RWPE2 (cell line): Measurements from ENCODE around the gene NAV3.

ENCODE experiments used
- ATAC-seq: fragments of 200-7000 bp; cut with Tn5 transposase; 3 replicates; pipeline ENCODE4 v1.9.1; 2021; ENCODE audit warnings: low read depth
- DNase-seq: peaks from one replicate; pipeline ENCODE4 v3.0.0-alpha.2; 2020; ENCODE audit warnings: low spot score
- H3K27ac ChIP-seq: fragments of 450-650 bp; 2 replicates; pipeline ENCODE4 v1.5.1; 2017; ENCODE audit warnings: mild to moderate bottlenecking; ENCODE audit not compliant: poor library complexity, severe bottlenecking
- H3K27me3 ChIP-seq: fragments of 250-450 bp; sonication (Bioruptor Pico); 2 replicates; pipeline ENCODE4 v1.5.1; 2021; ENCODE audit warnings: mild to moderate bottlenecking, moderate library complexity; ENCODE audit not compliant: insufficient read depth, poor library complexity, severe bottlenecking
- H3K36me3 ChIP-seq: fragments of 250-450 bp; sonication (Bioruptor Pico); 2 replicates; pipeline ENCODE4 v1.5.1; 2020; ENCODE audit warnings: low read depth, mild to moderate bottlenecking, moderate library complexity
- H3K4me1 ChIP-seq: fragments of 250-450 bp; sonication (Bioruptor Pico); 2 replicates; pipeline ENCODE4 v1.5.1; 2021; ENCODE audit warnings: mild to moderate bottlenecking, moderate library complexity; ENCODE audit not compliant: insufficient read depth, poor library complexity, severe bottlenecking
- H3K4me3 ChIP-seq: fragments of 250-450 bp; sonication (Bioruptor Pico); 2 replicates; pipeline ENCODE4 v1.5.1; 2021; ENCODE audit warnings: mild to moderate bottlenecking, moderate library complexity; ENCODE audit not compliant: severe bottlenecking
- H3K9me3 ChIP-seq: fragments of 250-450 bp; sonication (Bioruptor Pico); 2 replicates; pipeline ENCODE4 v1.5.1; 2021; ENCODE audit warnings: mild to moderate bottlenecking, moderate library complexity; ENCODE audit not compliant: severe bottlenecking
- TF ChIP-seq, protein P1 (sequence below): fragments of 450-650 bp; IDR thresholded peaks from one replicate; pipeline ENCODE4 v1.5.1; 2017; ENCODE audit warnings: mild to moderate bottlenecking, moderate library complexity; ENCODE audit not compliant: poor library complexity, severe bottlenecking

NAV3 gene

DNA sequence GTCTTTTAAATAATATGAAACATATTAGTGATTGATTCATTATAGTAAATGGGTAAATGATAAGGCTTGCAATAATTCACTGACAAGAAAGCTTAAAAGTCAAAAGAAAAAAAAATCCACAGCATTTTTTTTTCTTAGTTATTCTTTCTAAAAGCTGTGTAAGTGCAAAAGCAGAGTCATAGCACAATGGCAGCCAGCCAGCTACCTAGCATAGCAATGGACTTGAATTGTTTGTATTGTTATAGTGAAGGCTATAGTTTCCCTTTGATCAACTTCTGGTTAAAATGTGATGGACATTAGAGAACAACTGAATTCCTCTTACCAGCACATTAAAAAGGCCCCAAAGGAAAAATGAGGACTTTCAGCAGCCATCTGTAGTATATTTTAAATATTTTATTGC, 232.1 kb downstream of the NAV3 start:
- no peaks in the 10 kb centered on the region for H3K4me1 ChIP-seq
- no peak overlapping the region for H3K4me3 ChIP-seq
- H3K36me3 ChIP-seq, result no peaks in the 10 kb centered on the region
- no peaks in the 10 kb centered on the region for H3K27me3 ChIP-seq
- H3K27ac ChIP-seq, result no peak overlapping the region
- TF ChIP-seq, protein P1, sequence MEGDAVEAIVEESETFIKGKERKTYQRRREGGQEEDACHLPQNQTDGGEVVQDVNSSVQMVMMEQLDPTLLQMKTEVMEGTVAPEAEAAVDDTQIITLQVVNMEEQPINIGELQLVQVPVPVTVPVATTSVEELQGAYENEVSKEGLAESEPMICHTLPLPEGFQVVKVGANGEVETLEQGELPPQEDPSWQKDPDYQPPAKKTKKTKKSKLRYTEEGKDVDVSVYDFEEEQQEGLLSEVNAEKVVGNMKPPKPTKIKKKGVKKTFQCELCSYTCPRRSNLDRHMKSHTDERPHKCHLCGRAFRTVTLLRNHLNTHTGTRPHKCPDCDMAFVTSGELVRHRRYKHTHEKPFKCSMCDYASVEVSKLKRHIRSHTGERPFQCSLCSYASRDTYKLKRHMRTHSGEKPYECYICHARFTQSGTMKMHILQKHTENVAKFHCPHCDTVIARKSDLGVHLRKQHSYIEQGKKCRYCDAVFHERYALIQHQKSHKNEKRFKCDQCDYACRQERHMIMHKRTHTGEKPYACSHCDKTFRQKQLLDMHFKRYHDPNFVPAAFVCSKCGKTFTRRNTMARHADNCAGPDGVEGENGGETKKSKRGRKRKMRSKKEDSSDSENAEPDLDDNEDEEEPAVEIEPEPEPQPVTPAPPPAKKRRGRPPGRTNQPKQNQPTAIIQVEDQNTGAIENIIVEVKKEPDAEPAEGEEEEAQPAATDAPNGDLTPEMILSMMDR, result no peak
- ATAC-seq (no peak), DNase-seq (no peak)
- H3K9me3 ChIP-seq, result no peaks in the 10 kb centered on the region

DNA sequence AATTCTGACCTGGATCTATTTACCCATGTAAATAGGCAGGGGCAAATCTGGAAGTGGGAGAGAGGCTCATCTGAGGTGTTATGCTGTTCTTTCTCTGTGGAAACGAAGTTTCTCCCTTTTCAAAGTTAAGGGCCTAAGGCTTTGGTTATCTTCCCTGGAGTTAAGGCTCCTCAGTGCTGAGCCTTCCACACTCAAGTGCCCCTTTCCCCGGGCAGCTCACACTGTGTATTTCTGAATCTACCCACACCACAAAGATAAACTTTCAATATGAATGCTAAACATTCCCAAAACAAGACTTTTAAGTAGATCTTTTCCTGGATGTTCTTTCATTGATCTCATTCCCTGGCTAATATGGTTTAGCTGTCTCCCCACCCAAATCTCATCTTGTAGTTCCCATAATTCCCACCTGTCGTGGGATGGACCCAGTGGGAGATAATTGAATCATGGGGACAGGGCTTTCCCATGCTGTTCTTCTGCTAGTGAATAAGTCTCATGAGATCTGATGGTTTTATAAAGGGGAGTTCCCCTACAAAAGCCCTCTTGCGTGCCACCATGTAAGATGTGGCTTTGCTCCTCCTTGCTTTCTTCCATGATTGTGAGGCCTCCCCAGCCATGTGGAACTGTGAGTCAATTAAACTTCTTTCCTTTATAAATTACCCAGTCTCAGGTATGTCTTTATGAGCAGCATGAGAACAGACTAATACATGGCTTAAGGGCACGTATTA, 251.1 kb downstream of the NAV3 start:
- TF ChIP-seq, protein P1, result no peak
- no peak for DNase-seq
- no peaks in the 10 kb centered on the region for H3K9me3 ChIP-seq
- H3K27me3 ChIP-seq, result no peaks in the 10 kb centered on the region
- no peak overlapping the region for H3K4me3 ChIP-seq
- no peak for ATAC-seq
- H3K27ac ChIP-seq, result no peak overlapping the region
- H3K4me1 ChIP-seq, result no peaks in the 10 kb centered on the region
- no peaks in the 10 kb centered on the region for H3K36me3 ChIP-seq

DNA sequence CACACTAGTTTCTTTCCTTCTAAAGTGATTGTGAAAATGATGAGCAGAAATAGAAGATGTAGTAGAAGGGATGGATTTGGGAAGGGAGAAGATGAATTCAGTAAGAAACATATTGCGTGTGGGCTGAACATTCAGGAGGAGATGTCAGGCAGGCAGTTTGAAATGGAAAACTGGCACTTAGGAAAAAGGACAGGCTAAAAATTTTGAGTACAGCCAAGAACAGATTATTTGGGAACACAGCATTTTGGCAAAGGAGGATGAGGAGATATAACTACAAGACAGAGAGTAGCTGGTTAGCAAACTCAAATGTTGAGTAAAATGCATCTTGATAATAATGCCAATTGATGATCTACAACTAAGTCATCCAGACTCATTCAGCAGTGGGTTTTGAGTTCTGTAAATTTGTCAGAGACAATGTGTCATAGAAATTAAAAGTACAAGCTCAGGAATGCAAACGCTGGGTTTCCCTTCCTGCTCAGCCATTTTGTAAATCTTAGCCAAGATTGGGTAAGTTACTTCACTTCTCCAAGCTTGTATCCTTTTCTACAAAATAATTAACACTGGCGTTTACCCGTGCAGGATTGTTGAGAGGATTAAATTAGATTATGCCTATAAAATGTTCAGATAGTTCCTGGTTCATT, 255.0 kb downstream of the NAV3 start:
- DNase-seq (no peak), ATAC-seq (no peak)
- H3K36me3 ChIP-seq, result no peaks in the 10 kb centered on the region
- TF ChIP-seq, protein P1, result no peak
- H3K4me3 ChIP-seq, result no peak overlapping the region
- no peaks in the 10 kb centered on the region for H3K27me3 ChIP-seq
- no peaks in the 10 kb centered on the region for H3K9me3 ChIP-seq
- H3K4me1 ChIP-seq, result no peaks in the 10 kb centered on the region
- no peak overlapping the region for H3K27ac ChIP-seq

DNA sequence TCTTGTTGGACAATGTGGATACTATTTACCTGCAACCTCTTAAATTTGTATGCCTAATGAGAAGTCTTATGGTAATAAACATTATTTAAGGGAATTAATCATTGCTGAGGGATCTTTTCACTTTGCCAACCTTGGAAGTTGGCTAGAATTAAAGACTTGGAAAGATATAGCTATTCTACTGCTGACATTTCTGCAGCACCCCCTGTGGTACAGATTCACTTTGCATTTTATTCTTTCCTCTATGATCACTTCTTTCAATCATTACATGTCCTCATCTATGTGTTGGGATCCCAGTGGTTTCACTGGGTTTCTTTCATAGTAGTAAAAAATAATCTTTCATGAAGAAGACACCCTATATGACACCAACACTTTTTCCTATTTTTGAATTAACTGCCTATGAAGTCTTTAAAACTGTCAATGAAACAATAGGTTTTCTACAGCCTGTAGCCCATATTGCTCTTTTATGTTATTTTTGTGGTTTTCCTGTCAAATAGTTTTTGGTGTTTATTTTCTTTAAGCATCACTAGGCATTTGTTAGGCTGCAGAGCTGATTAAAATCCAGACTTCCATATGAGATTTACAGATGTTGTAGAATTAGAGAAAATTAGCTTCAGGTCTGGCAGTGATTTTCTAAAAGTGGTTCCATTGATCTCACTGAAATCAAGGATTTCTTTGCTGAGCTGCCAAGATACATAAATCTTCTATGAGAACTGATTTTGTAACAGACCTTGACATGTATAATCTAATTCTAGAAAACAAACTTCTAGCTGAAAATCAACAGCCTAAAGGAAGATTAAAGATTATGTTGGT, 256.1 kb downstream of the NAV3 start:
- H3K4me3 ChIP-seq, result no peak overlapping the region
- H3K4me1 ChIP-seq, result no peaks in the 10 kb centered on the region
- no peak overlapping the region for H3K27ac ChIP-seq
- H3K9me3 ChIP-seq, result no peaks in the 10 kb centered on the region
- H3K36me3 ChIP-seq, result no peaks in the 10 kb centered on the region
- no peak for ATAC-seq
- DNase-seq, result no peak
- TF ChIP-seq, protein P1, result no peak
- H3K27me3 ChIP-seq, result no peaks in the 10 kb centered on the region
